GM19238 (cell line): Measurements from ENCODE around the gene NECTIN3.
A peak's percentile ranks its signal among the peaks of the same experiment; 100 is the strongest.

Experiments
- DNase-seq: peaks from one replicate; pipeline ENCODE4 v3.0.0; 2011; ENCODE audit warnings: low spot score; ENCODE audit not compliant: insufficient read length

NECTIN3 gene

GRCh38 chr3:111197485-111197884 lies 125.9 kb downstream of the NECTIN3 start:
- no peak for DNase-seq

GRCh38 chr3:111200027-111200426 lies 128.4 kb downstream of the NECTIN3 start:
- DNase-seq = no peak

- DNase-seq = no peak
These were observed 138.5 kb downstream of the NECTIN3 start for GRCh38 chr3:111210003-111210711.

GRCh38 chr3:111210866-111211564 lies 139.4 kb downstream of the NECTIN3 start:
- no peak for DNase-seq

- DNase-seq = no peak
These were observed 140.9 kb downstream of the NECTIN3 start for GRCh38 chr3:111212511-111212910.

- no peak for DNase-seq
These were observed 143.9 kb downstream of the NECTIN3 start for GRCh38 chr3:111215481-111215880.

GRCh38 chr3:111218615-111219014 lies 147.0 kb downstream of the NECTIN3 start:
- no peak for DNase-seq

GRCh38 chr3:111227216-111227615 lies 155.6 kb downstream of the NECTIN3 start:
- no peak for DNase-seq

GRCh38 chr3:111229301-111229700 lies 157.7 kb downstream of the NECTIN3 start:
- DNase-seq = no peak

GRCh38 chr3:111236836-111237713 lies 165.5 kb downstream of the NECTIN3 start:
- DNase-seq = no peak

GRCh38 chr3:111237946-111238345 lies 166.3 kb downstream of the NECTIN3 start:
- no peak for DNase-seq

GRCh38 chr3:111238885-111239284 lies 167.3 kb downstream of the NECTIN3 start:
- peak; percentile 11 for DNase-seq

GRCh38 chr3:111241960-111242359 lies 170.3 kb downstream of the NECTIN3 start:
- DNase-seq = no peak
